Measurements from ENCODE around the gene MBIP. TPM values are rescaled to one million over a fixed set of nuclear protein-coding genes. Genes with fewer than 3 reads are reported as not detected.
"Not testable (repeated sequence)": the region's sequence is repeated elsewhere in the genome, so short reads cannot be mapped to it uniquely, and the experiment has no call there.

Gene MBIP
- polyA plus RNA-seq, 1 experiment, result 36.8 TPM

DNA sequence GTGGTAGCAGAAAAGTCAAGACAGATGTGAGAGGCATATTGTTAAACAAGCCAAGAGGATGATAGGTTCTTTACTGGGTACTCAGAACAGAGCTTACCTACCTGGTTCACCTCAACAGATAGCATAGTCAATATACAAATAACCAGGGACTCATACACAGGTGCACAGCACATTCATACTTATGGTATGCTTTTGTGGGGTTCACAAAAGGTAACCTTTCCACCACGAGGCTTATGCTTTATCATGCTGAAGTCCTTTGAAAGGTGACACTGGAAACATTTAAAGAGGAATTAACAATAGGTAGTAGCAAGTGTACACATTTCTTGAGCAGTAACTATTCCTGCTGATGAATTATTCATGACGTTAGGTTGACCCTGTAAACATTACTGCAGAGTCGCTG is 42.2 kb upstream of the MBIP start:
- Histone ChIP-seq H3K4me3 (ENCODE audit: low read depth, low read length) (no peak overlapping the region), H3K9me3 (ENCODE audit: control insufficient read depth, insufficient read depth, low read length) (no peaks in the 10 kb centered on the region), H3K27me3 (ENCODE audit: control insufficient read depth, insufficient read depth, low read length) (no peaks in the 10 kb centered on the region), H3K27ac (ENCODE audit: low read depth, low read length) (no peak overlapping the region)
- no peak for DNase-seq (ENCODE audit: low read depth, low spot score)
- CTCF ChIA-PET, result interaction anchor here (0.7 kb wide), 1 partner anchor 11 kb away, joined by 5 read pairs; no protein-coding TSS in a partner anchor
- POLR2A ChIA-PET, result no interaction called here
- TF ChIP-seq, protein P1, sequence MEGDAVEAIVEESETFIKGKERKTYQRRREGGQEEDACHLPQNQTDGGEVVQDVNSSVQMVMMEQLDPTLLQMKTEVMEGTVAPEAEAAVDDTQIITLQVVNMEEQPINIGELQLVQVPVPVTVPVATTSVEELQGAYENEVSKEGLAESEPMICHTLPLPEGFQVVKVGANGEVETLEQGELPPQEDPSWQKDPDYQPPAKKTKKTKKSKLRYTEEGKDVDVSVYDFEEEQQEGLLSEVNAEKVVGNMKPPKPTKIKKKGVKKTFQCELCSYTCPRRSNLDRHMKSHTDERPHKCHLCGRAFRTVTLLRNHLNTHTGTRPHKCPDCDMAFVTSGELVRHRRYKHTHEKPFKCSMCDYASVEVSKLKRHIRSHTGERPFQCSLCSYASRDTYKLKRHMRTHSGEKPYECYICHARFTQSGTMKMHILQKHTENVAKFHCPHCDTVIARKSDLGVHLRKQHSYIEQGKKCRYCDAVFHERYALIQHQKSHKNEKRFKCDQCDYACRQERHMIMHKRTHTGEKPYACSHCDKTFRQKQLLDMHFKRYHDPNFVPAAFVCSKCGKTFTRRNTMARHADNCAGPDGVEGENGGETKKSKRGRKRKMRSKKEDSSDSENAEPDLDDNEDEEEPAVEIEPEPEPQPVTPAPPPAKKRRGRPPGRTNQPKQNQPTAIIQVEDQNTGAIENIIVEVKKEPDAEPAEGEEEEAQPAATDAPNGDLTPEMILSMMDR (IDR thresholded peaks at IDR 0.05; ENCODE audit: low read depth, low read length), result no peak

DNA sequence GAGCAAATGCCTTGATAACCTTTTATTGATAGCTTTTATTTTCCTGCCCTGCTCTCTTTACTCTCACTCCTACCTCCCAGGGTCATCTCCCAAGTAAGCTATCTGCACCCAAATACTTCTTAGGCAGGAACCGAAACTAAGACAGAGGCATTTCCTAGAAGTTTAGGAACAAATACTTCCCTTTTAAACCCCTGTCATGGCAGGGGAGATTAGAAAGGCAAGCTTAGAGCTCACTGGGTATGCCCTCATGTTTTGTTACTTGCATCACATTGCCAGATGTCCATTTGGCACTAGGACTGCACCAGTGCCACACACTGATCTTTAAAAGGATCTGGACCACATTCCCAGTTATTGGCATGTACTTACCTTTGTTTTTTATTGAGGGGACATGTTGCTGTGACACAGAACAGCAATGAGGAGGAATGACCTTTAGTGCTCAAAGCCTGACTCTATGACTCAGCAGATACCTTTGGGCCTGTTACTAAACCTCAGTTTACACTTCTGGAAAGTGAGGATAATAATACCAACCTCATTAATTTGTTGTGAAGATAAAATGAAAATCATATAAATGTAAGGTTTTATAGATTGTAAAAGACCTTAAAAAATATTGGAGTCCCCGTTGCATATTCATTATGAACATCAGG is 40.9 kb upstream of the MBIP start:
- ChIA-PET CTCF (interaction anchor here (0.9 kb wide), 1 partner anchor 12 kb away, joined by 3 read pairs; no protein-coding TSS in a partner anchor), POLR2A (no interaction called here)
- TF ChIP-seq, protein P1 (IDR thresholded peaks at IDR 0.05; ENCODE audit: low read depth, low read length), result no peak
- Histone ChIP-seq H3K9me3 (ENCODE audit: control insufficient read depth, insufficient read depth, low read length) (no peaks in the 10 kb centered on the region), H3K4me3 (ENCODE audit: low read depth, low read length) (no peak overlapping the region), H3K27ac (ENCODE audit: low read depth, low read length) (no peak overlapping the region), H3K27me3 (ENCODE audit: control insufficient read depth, insufficient read depth, low read length) (no peaks in the 10 kb centered on the region)
- DNase-seq (ENCODE audit: low read depth, low spot score), result no peak

DNA sequence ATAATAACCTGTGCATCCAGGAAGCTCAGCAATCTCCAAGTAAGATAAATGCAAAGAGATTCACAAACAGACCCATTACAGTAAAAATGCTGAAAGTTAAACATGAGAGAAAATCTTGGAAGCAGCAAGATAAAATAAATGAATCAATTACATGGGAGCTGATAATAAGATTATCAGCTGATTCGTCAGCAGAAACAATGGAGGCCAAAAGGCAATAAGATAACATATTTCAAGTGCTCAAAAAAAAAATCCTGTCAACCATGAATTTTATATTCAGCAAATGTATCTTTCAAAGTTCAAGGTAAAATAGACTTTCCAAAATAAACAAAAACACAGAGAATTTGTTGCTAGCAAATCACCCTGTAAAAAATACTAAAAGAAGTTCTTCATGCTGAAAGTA is 36.4 kb upstream of the MBIP start:
- ChIA-PET CTCF (interaction anchor here (1.1 kb wide), 1 partner anchor 17 kb away, joined by 3 read pairs; no protein-coding TSS in a partner anchor), POLR2A (no interaction called here)
- TF ChIP-seq, protein P1 (IDR thresholded peaks at IDR 0.05; ENCODE audit: low read depth, low read length), result no peak
- no peaks in the 10 kb centered on the region for H3K9me3 ChIP-seq (ENCODE audit: control insufficient read depth, insufficient read depth, low read length)
- H3K4me3 ChIP-seq (ENCODE audit: low read depth, low read length), result no peak overlapping the region
- no peaks in the 10 kb centered on the region for H3K27me3 ChIP-seq (ENCODE audit: control insufficient read depth, insufficient read depth, low read length)
- no peak overlapping the region for H3K27ac ChIP-seq (ENCODE audit: low read depth, low read length)
- DNase-seq (ENCODE audit: low read depth, low spot score), result no peak

DNA sequence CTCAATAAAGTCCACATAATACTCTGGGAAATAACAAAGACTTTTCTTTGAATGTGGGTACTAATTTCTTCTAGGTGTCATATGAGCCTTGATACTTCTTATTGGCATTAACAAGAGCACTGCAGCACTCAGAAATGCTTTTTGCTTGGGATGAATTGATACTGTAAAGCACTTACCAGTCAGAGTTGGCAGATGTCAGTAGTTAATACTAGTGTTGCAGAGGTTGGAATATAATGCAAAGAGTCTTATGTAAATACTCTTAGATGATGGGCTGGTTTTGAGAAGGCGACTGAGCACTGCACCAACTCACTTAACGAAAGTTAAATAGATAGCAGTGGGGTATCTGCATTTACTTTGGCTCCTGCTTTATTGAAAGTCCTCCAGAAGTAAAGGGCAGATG is 25.6 kb upstream of the MBIP start:
- CTCF ChIA-PET, result no interaction called here
- TF ChIP-seq, protein P1 (IDR thresholded peaks at IDR 0.05; ENCODE audit: low read depth, low read length), result no peak

DNA sequence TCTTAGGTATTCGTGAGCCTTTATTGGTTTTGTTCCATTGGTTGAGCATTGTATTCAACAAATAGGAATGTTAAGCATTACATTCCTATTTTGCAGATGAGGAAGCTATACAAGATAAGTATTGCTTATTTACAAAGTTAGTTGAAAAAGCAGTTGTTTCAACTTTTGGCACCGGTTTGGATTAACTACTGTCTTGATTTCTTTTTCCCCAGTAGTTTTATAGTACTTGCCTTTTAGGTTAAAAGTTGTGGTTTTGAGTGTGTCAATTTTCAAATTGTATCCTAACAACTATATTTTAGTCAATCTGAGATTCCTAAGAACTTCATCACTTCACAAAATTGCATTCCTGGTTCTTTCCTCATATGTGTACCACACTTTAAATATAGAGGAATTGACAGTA is 23.8 kb upstream of the MBIP start:
- TF ChIP-seq, protein P1 (IDR thresholded peaks at IDR 0.05; ENCODE audit: low read depth, low read length), result no peak
- no peak for DNase-seq (ENCODE audit: low read depth, low spot score)
- Histone ChIP-seq H3K27ac (ENCODE audit: low read depth, low read length) (no peak overlapping the region), H3K4me3 (ENCODE audit: low read depth, low read length) (no peak overlapping the region), H3K27me3 (ENCODE audit: control insufficient read depth, insufficient read depth, low read length) (no peaks in the 10 kb centered on the region), H3K9me3 (ENCODE audit: control insufficient read depth, insufficient read depth, low read length) (no peaks in the 10 kb centered on the region)
- ChIA-PET CTCF (no interaction called here), POLR2A (no interaction called here)

More for the DNA sequence above, 25.6 kb upstream of the MBIP start:
- H3K27ac ChIP-seq (ENCODE audit: low read depth, low read length), result no peak overlapping the region
- POLR2A ChIA-PET, result no interaction called here
- H3K4me3 ChIP-seq (ENCODE audit: low read depth, low read length), result no peak overlapping the region
- no peaks in the 10 kb centered on the region for H3K27me3 ChIP-seq (ENCODE audit: control insufficient read depth, insufficient read depth, low read length)
- H3K9me3 ChIP-seq (ENCODE audit: control insufficient read depth, insufficient read depth, low read length), result no peaks in the 10 kb centered on the region
- no peak for DNase-seq (ENCODE audit: low read depth, low spot score)

DNA sequence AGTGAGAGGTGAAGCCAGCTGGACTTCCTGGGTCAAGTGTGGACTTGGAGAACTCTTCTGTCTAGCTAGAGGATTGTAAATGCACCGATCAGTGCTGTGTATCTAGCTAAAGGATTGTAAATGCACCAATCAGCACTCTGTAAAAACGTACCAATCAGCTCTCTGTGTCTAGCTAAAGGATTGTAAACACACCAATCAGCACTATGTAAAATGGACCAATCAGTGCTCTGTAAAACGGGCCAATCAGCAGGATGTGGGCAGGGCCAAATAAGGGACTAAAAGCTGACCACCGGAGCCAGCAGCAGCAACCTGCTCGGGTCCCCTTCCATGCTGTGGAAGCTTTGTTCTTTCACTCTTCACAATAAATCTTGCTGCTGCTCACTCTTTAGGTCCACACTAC is 21.4 kb upstream of the MBIP start:
- DNase-seq (ENCODE audit: low read depth, low spot score); H3K27ac ChIP-seq (ENCODE audit: low read depth, low read length); CTCF ChIA-PET; H3K27me3 ChIP-seq (ENCODE audit: control insufficient read depth, insufficient read depth, low read length); H3K4me3 ChIP-seq (ENCODE audit: low read depth, low read length); H3K9me3 ChIP-seq (ENCODE audit: control insufficient read depth, insufficient read depth, low read length); POLR2A ChIA-PET: not testable (repeated sequence)

Data from AG04450 (cell line).